ENCODE results near the gene KLK14.

Gene KLK14

GRCh38 chr19:51083783-51084182 lies 1.1 kb upstream of the KLK14 start:
- TF ChIP-seq ZFX (IDR thresholded peaks at IDR 0.05): no peak
- TF ChIP-seq, protein P1, sequence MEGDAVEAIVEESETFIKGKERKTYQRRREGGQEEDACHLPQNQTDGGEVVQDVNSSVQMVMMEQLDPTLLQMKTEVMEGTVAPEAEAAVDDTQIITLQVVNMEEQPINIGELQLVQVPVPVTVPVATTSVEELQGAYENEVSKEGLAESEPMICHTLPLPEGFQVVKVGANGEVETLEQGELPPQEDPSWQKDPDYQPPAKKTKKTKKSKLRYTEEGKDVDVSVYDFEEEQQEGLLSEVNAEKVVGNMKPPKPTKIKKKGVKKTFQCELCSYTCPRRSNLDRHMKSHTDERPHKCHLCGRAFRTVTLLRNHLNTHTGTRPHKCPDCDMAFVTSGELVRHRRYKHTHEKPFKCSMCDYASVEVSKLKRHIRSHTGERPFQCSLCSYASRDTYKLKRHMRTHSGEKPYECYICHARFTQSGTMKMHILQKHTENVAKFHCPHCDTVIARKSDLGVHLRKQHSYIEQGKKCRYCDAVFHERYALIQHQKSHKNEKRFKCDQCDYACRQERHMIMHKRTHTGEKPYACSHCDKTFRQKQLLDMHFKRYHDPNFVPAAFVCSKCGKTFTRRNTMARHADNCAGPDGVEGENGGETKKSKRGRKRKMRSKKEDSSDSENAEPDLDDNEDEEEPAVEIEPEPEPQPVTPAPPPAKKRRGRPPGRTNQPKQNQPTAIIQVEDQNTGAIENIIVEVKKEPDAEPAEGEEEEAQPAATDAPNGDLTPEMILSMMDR (conservative IDR thresholded peaks at IDR 0.05): no peak
- no peak overlapping the region for H3K27ac ChIP-seq

GRCh38 chr19:51083181-51083580 lies 494 bp upstream of the KLK14 start:
- no peak overlapping the region for H3K27ac ChIP-seq
- TF ChIP-seq ZFX (IDR thresholded peaks at IDR 0.05): no peak
- TF ChIP-seq, protein P1 (conservative IDR thresholded peaks at IDR 0.05): no peak

- no peak overlapping the region for H3K27ac ChIP-seq
- TF ChIP-seq, protein P1 (conservative IDR thresholded peaks at IDR 0.05): no peak
- TF ChIP-seq ZFX (IDR thresholded peaks at IDR 0.05): no peak
Measured at GRCh38 chr19:51081476-51081875, 1.2 kb downstream of the KLK14 start.

DNA sequence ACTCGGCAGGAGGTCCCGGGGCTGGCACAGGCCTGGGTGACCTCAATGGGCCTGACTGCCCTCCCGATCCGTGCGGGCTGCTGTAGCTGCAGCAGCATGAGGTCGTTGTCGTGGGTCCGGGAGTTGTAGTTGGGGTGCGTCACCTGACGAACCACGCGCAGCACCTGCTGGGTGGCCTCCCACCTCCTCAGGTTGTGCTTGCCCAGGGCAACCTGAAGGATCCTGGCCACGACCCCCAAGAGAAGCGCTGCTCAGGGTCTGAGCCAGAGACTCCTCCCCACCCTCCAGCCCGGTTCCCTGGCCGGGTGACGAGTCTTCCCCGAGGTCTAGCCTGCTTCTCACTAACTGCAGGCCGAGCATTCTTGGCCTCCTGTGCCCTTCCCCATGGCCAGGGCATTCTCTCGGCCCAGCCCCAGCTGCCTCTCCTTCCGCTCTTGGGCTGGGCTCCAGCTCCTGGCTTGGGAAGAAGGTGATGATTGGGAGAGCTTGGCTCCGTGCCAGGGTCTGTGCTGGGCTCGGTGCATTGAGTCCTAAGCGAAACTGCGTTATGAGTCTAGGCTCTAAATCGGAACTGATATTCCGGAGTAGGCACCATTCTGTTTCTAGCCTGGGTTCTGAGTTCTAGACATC lies 3.1 kb downstream of the KLK14 start:
- TF ChIP-seq, protein P1 (conservative IDR thresholded peaks at IDR 0.05): no peak
- TF ChIP-seq ZFX (IDR thresholded peaks at IDR 0.05): no peak

DNA sequence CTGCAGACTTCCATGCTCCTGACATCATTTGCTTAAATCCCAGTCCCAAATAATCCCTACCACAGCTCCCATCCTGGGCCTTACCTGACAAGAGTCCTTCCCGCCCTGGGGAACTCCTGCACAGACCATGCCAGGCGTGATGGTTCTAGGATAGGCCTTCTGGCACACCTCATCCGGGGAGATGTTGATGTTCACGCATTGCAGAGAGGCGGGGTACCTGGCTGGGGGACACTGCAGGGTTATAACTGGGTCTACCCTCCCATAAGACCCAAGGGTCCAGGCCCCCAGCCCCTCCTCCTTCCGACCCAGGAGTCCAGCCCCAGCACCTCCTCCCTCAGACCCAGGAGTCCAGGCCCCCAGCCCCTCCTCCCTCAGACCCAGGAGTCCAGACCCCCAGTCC lies 4.0 kb downstream of the KLK14 start:
- no peak overlapping the region for H3K27ac ChIP-seq
- TF ChIP-seq ZFX (IDR thresholded peaks at IDR 0.05): no peak
- TF ChIP-seq, protein P1 (conservative IDR thresholded peaks at IDR 0.05): no peak

More for the DNA sequence above, 3.1 kb downstream of the KLK14 start:
- H3K27ac ChIP-seq: no peak overlapping the region

DNA sequence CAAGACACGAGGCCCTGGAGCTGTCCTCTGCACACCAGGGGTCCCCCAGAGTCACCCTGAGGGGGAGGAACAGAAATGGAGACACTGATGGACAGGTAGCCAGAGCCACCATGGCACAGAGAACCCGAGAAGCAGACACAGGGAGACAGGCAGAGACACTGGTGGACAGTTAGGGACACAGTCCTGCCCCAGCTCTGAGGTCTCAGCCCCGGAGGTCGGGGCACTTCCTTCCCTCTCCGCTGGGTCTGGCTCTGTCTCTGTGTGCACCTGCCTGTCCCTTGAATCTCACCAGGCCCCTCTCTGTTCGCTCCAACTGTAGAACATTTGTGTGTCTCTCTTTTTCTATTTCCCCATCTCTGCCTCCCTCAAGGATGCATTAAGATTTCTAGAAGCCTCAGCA lies 4.6 kb downstream of the KLK14 start:
- TF ChIP-seq ZFX (IDR thresholded peaks at IDR 0.05): no peak
- TF ChIP-seq, protein P1 (conservative IDR thresholded peaks at IDR 0.05): no peak
- no peak overlapping the region for H3K27ac ChIP-seq

- TF ChIP-seq, protein P1 (conservative IDR thresholded peaks at IDR 0.05): no peak
- no peak for TF ChIP-seq ZFX (IDR thresholded peaks at IDR 0.05)
- no peak overlapping the region for H3K27ac ChIP-seq
Measured at GRCh38 chr19:51076631-51077213, 6.0 kb downstream of the KLK14 start.

Measured in C4-2B (cell line).